GM18517 (cell line): ENCODE data around the gene APMAP.

Experiments used
- ATAC-seq: cut with Tn5 transposase; IDR thresholded peaks from one replicate; pipeline ENCODE4 v1.9.1; 2021; ENCODE audit warnings: mild to moderate bottlenecking, moderate library complexity; ENCODE audit not compliant: unreplicated experiment

APMAP gene

DNA sequence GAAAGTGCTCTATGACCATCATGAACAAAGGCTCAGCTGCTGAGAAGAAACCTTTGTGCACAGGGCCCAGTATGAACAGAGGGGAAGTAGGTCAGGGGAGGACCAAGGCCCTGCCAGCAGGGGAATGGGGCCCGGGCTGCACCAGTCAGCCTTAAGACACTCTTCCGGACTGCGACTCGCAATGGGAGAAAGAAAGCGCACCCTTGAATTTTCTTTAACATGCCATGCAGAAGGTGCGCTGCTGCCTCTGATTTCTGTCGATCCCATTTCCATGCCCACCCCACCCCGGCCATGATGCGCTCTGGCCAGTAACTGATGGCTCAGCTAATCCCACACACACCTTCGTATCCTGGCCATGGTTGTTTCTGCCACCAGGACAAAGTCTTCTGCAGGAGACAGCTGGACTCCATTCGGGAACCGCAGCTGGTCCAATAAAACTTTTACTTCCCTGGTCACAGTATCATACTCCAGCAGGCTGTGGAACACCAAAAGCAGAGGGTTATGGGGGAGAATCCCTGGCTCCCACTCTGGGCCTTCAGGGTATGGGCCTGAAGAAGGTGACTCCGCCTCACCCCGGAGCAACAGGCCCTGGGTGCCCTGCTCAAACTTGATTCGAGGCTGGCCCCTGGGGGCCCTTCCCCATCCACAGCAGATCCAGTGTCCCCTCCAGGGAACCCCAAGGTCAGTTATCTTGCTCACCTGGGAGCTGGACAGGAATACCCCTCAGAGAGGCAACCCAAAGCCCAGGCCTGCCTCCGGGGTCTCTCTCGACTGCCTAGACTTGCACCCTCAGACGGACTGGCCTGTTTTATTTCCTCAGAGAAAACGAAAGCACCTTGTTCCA is 23.1 kb downstream of the APMAP start:
- no peak for ATAC-seq

DNA sequence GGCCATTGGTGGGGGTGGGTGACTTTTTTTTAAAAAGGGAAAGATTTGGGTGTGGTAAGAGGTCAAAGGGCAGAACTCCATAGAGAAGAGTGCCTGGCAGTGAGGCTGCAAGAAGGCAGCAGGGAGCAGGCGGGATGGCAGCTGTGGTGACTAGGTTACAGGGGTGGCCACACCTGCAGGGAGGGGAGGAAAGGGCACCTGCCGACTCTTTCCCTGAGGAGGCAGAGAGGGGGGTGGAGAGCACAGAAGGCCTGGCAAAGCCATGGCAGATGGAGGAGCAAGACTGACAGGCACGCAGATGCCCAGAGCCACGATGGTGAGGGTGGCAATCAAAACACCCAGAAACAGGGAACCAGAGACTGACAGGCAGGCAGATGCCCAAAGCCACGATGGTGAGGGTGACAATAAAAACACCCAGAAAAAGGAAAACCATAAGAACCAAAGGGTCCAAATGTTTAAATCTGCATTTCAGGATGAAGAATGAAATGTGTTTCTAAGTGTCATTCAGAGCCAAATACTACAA is 24.2 kb downstream of the APMAP start:
- ATAC-seq, result no peak

DNA sequence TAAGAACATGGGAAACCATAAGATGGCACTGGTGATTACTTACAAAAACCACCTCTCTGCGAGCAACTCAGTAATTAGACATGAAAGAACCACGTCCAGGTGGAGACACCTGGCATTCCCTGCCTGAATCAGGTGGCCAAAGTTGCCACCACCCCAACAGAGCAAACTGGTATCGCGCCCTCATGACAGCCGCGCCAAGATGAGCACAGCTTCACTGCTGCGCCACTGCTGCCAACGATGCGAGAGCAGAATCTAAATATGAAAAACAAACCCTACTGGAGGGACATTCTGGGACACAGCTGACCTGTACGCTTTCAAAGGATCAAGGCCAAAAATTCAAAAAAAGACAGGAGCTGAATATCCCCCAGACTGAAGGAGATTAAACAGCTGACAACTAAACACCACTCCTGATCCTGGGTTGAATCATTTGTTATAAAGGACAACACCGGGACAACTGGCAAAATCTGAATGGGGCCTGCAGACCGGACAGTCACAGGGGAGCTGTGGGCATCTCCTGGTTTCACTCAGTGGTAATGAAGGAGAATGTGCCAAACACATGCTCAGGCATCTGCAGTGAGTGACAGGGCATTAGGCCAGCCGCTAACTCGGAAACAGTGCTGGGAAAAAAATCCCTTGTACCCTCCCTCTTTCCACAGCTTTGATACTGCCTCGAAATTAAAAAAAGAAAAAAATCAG is 26.1 kb downstream of the APMAP start:
- no peak for ATAC-seq

DNA sequence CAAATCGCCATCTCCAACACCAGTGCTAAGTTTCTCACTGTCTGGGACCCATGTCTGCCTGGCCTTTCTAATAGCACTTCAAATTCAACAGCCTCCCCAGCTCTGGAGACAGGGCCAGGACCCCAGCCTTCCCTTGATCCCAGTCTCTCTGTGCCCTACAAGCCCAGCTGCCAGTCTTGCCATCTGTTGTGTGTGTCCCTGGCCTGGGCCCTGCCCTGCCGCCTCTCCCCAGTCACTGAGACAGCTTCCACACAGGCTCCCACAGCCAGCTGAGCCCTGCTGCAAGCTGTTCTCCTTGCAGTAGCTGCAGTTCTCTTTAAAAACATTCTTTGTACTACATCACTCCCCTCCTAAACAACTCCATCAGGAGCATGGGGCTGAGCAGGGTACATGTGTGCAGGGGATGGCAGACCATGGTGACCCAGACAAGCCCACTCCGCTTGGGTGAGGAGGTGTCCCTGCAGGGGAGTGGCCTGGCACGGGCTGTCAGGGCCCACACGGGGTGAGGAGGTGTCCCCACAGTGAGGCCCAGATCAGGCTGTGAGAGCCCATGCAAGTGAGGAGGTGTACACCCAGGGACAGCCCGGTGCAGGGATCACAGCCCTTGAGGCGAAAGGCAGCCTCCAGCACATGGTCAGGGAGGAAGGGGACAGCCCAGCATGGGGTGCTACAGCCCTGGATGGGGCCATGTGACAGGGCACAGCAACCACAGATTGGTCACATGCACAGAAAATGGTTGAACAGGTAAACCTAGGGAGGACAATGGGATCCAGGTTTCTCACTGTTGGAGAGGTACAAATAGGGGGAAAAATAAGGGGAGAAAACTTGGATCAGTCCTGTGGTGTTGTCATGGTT is 27.3 kb downstream of the APMAP start:
- no peak for ATAC-seq

DNA sequence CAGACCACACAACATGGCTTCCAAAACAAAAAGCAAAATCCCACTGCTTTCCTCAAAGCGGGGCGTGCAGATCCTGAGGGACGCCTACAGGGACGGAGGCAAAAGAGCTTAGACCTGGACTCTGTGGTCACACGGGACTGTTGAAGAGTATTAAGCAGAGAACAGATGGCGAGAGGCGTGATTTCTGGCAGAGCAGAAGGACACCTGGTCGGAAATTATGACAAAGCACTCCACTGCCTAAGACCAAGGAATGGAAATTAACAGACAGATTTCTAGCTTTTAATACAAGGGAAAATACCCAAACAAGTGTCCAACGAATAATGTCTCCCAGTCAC is 28.1 kb downstream of the APMAP start:
- ATAC-seq, result no peak

DNA sequence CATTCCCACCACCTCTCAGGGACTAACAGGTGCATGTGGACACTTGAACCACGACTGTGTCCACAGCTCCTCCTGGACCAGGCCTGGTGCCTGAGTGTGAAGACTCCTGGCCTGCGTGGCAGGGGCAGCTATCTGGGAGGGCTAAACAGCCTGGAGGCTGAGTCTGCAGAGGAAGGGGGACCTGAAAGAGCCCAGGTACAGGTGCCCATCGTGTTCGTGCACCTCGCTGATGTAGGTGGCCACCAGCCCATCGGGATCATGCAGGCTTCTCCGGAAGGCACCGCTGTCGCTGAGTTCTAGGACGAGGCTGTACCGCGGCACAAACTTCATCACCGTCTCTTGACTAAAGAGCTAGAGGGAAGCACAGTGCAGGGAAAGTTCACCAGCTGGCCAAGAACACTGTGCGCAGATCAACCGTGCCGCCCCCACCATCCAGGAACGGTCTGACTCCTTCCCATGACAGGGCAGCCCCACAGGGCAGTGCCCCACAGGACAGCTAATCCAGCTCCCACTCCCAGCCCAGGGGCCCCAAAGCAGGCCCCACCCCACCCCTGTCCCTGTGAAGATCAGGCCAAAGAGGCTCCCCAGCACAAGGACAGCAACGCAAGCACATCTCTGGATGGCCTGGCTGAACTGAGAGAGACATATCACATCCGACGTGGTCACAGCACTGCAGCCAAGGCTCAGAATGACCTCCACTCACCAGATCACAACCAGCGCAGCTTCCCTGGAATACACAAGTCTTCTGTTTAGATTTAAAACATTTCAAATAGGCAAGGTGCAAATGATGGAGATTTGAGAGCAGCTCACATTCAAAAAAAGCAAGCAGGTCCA is 28.7 kb downstream of the APMAP start:
- ATAC-seq, result no peak

DNA sequence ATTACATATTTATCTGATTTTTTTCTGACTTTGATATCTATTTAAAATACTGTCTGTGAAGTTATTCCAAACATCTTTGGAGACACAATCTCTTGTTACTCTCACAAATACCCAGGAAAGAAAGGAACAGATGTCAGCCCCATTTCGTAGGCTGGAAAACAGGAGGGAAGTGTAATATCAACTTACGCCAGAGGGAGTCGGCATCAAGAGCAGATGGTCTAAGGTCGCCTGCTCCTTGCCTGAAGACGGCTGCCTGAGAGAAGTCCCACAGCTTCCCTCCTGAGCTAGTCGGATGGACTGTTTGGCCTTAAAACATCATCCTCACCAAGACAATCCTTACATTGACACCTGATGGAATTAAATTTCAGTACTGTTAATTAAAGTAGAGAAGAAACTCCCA is 30.0 kb downstream of the APMAP start:
- ATAC-seq, result no peak

DNA sequence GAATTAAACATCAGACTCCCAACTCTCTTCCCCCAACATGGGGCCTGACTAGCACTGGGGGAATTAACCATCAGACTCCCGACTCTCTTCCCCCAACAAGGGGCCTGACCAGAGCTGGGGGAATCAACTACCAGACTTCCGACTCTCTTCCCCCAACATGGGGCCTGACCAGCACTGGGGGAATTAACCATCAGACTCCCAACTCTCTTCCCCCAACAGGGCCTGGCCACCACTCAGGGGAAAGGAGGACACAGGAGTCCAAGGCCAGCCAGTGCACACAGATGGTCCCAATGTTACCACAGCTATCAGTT is 30.4 kb downstream of the APMAP start:
- ATAC-seq, result no peak

DNA sequence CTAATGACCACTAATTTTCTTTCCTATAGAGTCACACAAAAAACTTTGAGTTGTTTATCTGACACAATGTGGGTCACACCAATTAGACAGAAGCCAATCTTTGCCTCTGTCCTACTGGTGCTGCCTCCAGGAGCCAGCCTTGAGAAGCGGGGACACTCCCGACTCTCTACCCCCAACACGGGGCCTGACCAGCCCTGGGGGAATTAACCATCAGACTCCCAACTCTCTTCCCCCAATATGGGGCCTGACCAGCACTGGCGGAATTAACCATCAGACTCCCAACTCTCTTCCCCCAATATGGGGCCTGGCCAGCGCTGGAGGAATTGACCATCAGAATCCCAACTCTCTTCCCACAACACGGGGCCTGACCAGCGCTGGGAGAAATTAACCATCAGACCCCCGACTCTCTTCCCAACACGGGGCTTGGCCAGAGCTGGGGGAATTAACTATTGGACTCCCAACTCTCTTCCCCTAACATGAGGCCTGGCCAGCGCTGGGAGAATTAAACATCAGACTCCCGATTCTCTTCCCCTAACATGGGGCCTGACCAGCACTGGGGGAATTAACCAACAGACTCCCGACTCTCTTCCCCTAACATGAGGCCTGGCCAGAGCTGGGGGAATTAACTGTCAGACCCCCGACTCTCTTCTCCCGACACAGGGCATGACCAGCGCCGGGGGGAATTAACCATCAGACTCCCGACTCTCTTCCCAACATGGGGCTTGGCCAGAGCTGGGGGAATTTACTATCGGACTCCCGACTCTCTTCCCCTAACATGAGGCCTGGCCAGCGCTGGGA is 31.0 kb downstream of the APMAP start:
- ATAC-seq, result no peak

DNA sequence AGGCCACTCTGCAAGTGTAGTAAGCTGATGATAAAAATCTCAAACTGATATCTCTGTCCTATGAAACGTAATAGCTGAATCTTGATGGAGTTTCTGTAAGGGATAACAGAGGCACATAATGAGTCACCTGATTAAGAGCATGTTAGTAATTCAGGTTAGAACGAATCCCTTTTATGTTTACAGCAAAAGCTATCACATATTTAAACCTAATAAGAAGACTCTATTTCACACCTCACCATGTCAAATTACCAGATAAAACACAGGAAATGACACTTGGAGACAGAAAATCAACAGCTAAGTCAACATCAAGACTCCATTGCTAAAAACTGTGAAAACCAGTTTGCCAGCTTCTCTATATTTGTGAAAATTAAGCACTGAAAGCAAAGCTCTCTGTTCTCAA is 31.7 kb downstream of the APMAP start:
- ATAC-seq, result no peak

DNA sequence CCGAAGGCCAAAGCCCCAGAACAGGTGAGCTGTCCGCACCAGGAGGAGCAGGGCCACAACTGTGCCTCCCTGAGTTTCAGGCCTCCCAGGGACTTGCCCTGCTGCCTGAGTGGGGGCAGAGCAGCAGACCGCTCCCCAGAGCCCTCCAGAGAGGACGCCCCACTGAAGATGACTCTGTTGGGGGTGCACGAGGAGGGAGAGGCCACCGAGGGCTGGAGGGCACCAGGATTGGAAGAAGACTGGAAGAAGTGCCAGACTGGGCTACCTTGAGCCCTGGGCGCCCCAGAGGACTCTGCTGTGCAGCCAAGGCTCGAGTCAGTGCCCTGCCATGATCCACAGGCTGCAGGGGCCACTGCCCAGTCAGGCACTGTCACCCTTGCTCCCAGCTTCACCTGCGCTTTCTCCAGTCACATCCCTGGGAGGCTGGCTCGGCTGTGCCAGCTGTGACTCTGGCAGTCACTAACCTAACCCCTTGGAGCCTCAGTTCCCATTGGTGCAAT is 32.2 kb downstream of the APMAP start:
- no peak for ATAC-seq

DNA sequence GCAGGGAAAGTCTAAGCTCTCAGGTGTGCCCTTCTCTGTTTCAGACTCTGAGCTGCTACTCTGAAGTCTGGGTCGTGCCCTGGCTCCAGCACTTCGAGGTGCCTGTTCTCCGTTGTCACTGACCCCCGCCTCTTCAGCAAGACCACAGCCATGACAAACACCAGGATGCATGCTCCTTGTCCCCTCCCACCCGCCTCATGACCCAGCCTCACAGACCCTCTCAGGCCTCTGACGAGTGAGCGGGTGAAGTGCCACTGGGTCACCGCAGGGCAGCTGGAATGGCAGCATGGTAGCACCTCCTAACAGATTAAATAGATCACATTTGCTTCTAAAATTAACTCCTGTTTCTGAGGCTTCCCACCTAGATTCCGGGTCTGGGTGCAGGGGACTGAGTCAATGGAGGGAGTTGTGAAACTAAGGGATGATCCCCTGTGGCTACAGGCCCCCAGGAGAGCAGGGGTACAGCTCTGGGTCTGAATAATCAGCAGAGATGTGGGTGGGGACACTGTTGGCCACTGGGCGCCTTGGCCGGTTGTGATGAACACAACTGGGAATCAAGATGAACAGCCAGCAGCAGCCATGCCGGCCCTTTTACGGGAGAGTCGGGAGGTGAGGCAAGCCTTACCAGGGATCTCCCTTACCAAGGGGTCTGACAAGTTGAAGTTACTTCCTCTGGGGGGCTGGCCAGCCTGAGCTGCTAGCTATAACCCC is 32.8 kb downstream of the APMAP start:
- ATAC-seq, result no peak

DNA sequence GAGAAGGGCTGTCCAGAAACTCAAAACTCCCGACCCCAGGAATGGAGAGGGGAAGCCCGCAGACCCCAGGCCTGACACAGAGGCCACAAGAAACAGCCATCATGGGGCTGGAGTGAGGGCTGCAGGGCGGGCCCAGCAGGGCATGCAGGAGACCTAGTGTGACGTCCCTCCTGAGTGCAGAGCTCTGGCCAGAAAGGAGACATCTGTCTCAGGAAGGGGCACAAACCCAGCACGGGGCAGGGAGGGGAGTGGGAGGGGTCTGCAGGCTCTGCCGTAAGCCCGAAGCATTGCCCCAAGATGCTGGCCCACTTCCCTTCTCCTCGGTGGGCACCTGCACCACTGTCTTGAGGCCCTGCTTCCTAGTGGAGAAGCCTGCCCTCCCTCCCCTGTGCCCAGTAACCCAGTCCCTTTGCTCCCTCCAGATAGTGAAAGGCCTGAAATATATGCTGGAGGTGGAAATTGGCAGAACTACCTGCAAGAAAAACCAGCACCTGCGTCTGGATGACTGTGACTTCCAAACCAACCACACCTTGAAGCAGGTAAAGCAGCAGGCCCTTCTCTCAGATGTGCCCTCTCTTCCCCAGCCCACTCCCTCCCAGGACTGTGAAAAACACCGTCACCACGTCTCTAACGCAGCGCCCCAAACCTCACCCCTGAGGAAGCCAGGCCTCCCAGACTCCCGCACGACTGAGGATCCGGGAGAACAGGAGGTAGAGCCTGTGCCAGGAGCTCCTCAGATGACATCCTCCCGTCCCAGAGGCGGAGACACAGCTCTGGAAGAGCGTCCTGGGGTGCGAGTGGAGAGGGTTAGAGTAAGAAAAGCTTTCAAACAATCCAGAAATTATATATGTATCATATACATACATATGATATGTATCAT is 33.8 kb downstream of the APMAP start:
- ATAC-seq, result no peak

DNA sequence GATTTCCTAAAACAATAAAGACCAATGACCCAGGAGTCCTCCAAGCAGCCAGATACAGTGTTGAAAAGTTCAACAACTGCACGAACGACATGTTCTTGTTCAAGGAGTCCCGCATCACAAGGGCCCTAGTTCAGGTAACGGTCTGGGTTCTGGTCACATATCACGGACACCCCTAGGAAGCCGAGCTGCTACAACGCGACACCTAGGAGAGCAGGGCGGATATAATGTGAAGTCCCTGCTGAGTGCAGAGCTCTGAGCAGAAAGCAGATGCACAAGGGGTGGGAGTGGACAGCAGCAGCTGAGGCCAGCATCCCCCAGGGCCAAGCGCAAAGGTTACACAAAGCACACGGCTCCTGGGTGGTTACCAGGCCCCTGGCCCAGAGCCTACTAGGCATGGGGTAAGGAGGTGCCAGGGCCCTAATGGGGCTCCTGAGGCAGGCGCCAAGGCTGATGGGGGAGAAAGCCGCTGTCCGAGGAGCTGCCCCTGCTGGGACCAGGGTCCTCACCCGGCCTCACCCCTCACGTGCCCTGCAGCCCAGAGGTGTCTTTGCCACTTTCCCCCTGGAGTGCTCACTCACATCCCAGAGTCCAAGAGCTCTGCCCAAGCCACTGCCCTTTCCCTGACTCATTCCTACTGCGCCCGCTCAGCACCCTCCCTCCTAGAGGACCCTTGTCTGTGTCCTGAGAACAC is 35.1 kb downstream of the APMAP start:
- ATAC-seq, result no peak

DNA sequence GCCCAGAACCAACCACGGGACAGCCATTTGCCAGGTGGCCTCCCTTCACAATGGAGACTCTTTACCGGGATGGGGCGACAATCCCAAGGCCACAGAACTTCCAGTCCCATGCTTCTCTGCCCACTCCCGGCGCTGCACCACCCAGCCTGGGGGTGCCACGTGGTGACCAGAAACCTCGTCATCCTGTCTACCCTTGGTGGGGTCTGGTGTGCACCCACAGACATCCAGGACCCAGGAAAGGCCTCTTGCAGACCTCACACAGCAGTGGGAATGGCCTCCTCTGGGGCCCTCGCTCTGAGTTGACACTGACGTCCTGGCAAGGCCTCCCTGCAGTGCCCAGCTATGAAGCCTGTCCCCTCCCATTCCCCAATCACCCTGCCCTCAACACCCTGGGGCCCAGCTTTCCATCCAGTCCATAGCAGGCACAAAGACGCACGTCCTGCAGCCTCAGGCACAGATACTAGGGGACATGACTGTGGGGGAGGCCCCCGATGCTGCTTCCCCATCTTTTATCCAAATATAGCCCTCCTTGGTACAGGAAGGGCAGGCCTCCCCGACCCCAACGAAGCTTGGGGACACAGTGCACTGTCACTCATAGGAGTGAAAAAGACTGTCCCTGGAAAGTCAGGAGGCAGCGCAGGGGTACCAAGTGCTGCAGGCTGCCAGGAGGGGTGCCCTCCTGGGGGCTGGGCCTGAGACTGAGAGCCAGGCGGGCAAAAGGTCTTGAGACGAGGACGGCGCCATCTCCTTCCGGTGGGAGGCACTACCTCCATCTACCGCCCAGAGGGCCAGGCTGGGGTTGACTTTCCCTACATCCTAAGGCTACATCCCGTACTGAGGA is 36.3 kb downstream of the APMAP start:
- ATAC-seq, result no peak

DNA sequence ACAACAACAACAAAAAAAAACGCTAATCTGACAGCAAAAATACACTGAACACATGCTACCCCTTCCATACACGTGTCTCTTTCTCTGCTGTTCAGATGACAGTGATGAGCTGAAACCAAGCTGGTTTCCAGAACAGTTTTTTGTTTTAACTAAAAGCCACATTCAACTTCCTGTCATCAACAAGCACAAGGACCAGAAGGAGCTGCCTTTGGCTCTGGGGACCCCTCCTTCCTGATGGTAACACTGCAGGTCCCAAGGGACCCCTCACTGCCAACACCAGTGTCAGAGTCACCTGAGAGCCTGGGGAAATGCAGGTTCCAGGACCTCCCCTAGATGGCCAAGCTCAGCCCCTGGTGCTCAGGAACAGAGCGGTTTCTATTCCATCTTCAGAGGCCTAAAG is 37.5 kb downstream of the APMAP start:
- peak; percentile 82 for ATAC-seq

DNA sequence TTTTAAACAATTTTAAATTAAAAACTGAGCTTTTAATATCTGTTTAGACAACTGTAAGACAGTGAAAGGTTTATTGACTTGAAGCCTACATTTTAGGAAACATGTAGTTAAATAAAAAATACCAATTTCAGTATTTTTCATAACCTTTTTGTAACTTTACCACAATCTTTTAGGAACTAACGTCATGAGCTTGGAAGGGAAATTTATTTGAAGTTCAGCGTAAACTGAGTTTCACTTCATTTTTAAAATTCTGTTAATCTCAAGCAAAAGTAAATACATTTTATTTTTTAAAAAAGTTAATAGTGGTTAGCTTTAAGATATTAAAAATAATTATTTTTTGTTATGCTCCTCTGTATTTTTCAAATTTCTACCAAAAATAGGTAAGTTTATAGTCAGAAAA is 38.0 kb downstream of the APMAP start:
- ATAC-seq, result no peak
